ENCODE results near the gene FGF12. TPM values are rescaled to one million over a fixed set of nuclear protein-coding genes. Genes with fewer than 3 reads are reported as not detected.

The FGF12 gene
- total and polyA plus RNA-seq, 10 donors = 3.7 to 53.3 (median 19.1) TPM

GRCh38 chr3:192550356-192550755 is 177.0 kb downstream of the FGF12 start:
- H3K27ac ChIP-seq = no peak overlapping the region
- H3K4me3 ChIP-seq = no peak overlapping the region
- H3K27me3 ChIP-seq (replicated peaks in 1 of 7) = peaks cover 0 to 8% (median 0%) of the 10 kb centered on the region in 7 donors
- no peaks in the 10 kb centered on the region for H3K36me3 ChIP-seq
- peaks cover 0 to 27% (median 15%) of the 10 kb centered on the region in 8 donors for H3K9me3 ChIP-seq
- 35 to 54% (median 51%) methylated on average over 1 of the region's 1 CpG for WGBS, 5 donors
- peaks cover 0 to 4% (median 0%) of the 10 kb centered on the region in 6 donors for H3K4me1 ChIP-seq
- no peak for DNase-seq
- intact Hi-C loops (cut with DNase I; ENCODE audit: low total_unique reads) = no loop called here
- TF ChIP-seq CTCF (IDR thresholded peaks at IDR 0.05 in 8 of 11, conservative IDR thresholded peaks at IDR 0.05 in 3 of 11) (no peak), POLR2AphosphoS5 (IDR thresholded peaks at IDR 0.05) (no peak), POLR2A (IDR thresholded peaks at IDR 0.05) (no peak)

GRCh38 chr3:192545333-192545732 is 182.0 kb downstream of the FGF12 start:
- peaks cover 0 to 17% (median 3%) of the 10 kb centered on the region in 8 donors for H3K9me3 ChIP-seq
- DNase-seq = no peak
- H3K4me1 ChIP-seq = peaks cover 0 to 4% (median 0%) of the 10 kb centered on the region in 6 donors
- no peak overlapping the region for H3K27ac ChIP-seq
- H3K36me3 ChIP-seq = no peaks in the 10 kb centered on the region
- H3K27me3 ChIP-seq (replicated peaks in 1 of 7) = peaks cover 0 to 6% (median 0%) of the 10 kb centered on the region in 7 donors
- no peak overlapping the region for H3K4me3 ChIP-seq
- intact Hi-C loops (cut with DNase I; ENCODE audit: low total_unique reads) = no loop called here
- WGBS, 5 donors = 60 to 68% (median 63%) methylated on average over 5 of the region's 5 CpGs
- TF ChIP-seq POLR2AphosphoS5 (IDR thresholded peaks at IDR 0.05) (no peak), CTCF (IDR thresholded peaks at IDR 0.05 in 8 of 11, conservative IDR thresholded peaks at IDR 0.05 in 3 of 11) (no peak), POLR2A (IDR thresholded peaks at IDR 0.05) (no peak)

GRCh38 chr3:192543163-192543562 is 184.2 kb downstream of the FGF12 start:
- WGBS, 5 donors = 81 to 93% (median 86%) methylated on average over 3 of the region's 3 CpGs

GRCh38 chr3:192516820-192517219 is 210.5 kb downstream of the FGF12 start:
- no peak for DNase-seq
- Histone ChIP-seq H3K27ac (no peak overlapping the region), H3K36me3 (no peaks in the 10 kb centered on the region), H3K27me3 (replicated peaks in 1 of 7) (peaks cover 0 to 52% (median 23%) of the 10 kb centered on the region in 7 donors), H3K4me3 (no peak overlapping the region), H3K9me3 (no peaks in the 10 kb centered on the region), H3K4me1 (peaks cover 0 to 23% (median 8%) of the 10 kb centered on the region in 6 donors)
- WGBS, 5 donors = 46 to 65% (median 54%) methylated on average over 7 of the region's 7 CpGs
- TF ChIP-seq POLR2AphosphoS5 (IDR thresholded peaks at IDR 0.05) (no peak), POLR2A (IDR thresholded peaks at IDR 0.05) (no peak), CTCF (IDR thresholded peaks at IDR 0.05 in 8 of 11, conservative IDR thresholded peaks at IDR 0.05 in 3 of 11) (no peak)
- intact Hi-C loops (cut with DNase I; ENCODE audit: low total_unique reads) = no loop called here

More at GRCh38 chr3:192543163-192543562, 184.2 kb downstream of the FGF12 start:
- H3K27me3 ChIP-seq (replicated peaks in 1 of 7) = peaks cover 0 to 6% (median 0%) of the 10 kb centered on the region in 7 donors
- DNase-seq = no peak
- H3K9me3 ChIP-seq = peaks cover 0 to 17% (median 3%) of the 10 kb centered on the region in 8 donors
- no peaks in the 10 kb centered on the region for H3K36me3 ChIP-seq
- H3K27ac ChIP-seq = no peak overlapping the region
- intact Hi-C loops (cut with DNase I; ENCODE audit: low total_unique reads) = no loop called here
- peaks cover 0 to 4% (median 0%) of the 10 kb centered on the region in 6 donors for H3K4me1 ChIP-seq
- no peak for TF ChIP-seq POLR2A (IDR thresholded peaks at IDR 0.05)
- no peak for TF ChIP-seq POLR2AphosphoS5 (IDR thresholded peaks at IDR 0.05)
- TF ChIP-seq CTCF (IDR thresholded peaks at IDR 0.05 in 8 of 11, conservative IDR thresholded peaks at IDR 0.05 in 3 of 11) = no peak
- H3K4me3 ChIP-seq = no peak overlapping the region
